Neural cell (in vitro differentiated cells): Measurements from ENCODE around the gene CACNA1A.

Experiments used
- CTCF ChIP-seq: fragments of 450-650 bp; IDR thresholded peaks from 2 replicates; pipeline ENCODE4 v1.5.1; 2014; ENCODE audit warnings: antibody characterized with exemption, mild to moderate bottlenecking, moderate library complexity; ENCODE audit not compliant: poor library complexity, severe bottlenecking
- EP300 ChIP-seq: fragments of 450-650 bp; conservative IDR thresholded peaks from 2 replicates; pipeline ENCODE4 v1.6.1; 2014; ENCODE audit warnings: antibody characterized with exemption, mild to moderate bottlenecking, moderate library complexity; ENCODE audit not compliant: poor library complexity, severe bottlenecking
- TAF1 ChIP-seq: IDR thresholded peaks from 2 replicates; pipeline ENCODE4 v1.6.1; 2012; ENCODE audit warnings: low read depth

- TF ChIP-seq EP300 (no peak), CTCF (no peak), TAF1 (no peak)
Measured at GRCh38 chr19:13460045-13460444, 46.2 kb downstream of the CACNA1A start.
